HEK293 (cell line): ENCODE data around the gene POLR1D.
A peak's percentile ranks its signal among the peaks of the same experiment; 100 is the strongest.

ENCODE experiments used
- CTCF ChIA-PET: fragments of 350-600 bp; formaldehyde crosslinking; extraction: SDS; loops from one replicate; lab custom pipeline; 2021; ENCODE audit warnings: antibody characterized with exemption; lab: Yijun Ruan, JAX
- POLR2A ChIA-PET: fragments of 300-600 bp; formaldehyde crosslinking; extraction: SDS; loops from one replicate; lab custom pipeline; 2020; ENCODE audit warnings: antibody characterized with exemption, inconsistent platforms; lab: Yijun Ruan, JAX
- H3K27ac ChIP-seq: fragments of 200-500 bp; sonication (Bioruptor generic); 2 replicates; pipeline ENCODE4 v1.5.1; 2014; ENCODE audit warnings: low read depth, low read length, control low read depth, inconsistent platforms; ENCODE audit errors: extremely low read depth
- H3K36me3 ChIP-seq, 2 experiments: fragments of 200-500 bp in 1 of 2; sonication (Bioruptor generic) in 1 of 2; 1 replicate in 1 of 2; 2 replicates in 1 of 2; pipeline ENCODE4 v1.5.1; 2014 to 2017; ENCODE audit warnings: inconsistent platforms in 2 of 2, low read length in 2 of 2; ENCODE audit not compliant: control insufficient read depth in 2 of 2, insufficient read depth in 1 of 2
- H3K4me1 ChIP-seq: fragments of 200-500 bp; sonication (Bioruptor generic); 2 replicates; pipeline ENCODE4 v1.5.1; 2014; ENCODE audit warnings: mild to moderate bottlenecking, low read length, inconsistent platforms; ENCODE audit not compliant: control insufficient read depth, insufficient read depth
- H3K4me3 ChIP-seq: 2 replicates; pipeline ENCODE4 v1.5.1; 2011; ENCODE audit warnings: low read depth, mild to moderate bottlenecking, control low read depth, low read length, moderate library complexity
- H3K9me3 ChIP-seq: fragments of 200-500 bp; sonication (Bioruptor generic); 2 replicates; pipeline ENCODE4 v1.5.1; 2014; ENCODE audit warnings: low read depth, low read length, inconsistent platforms; ENCODE audit not compliant: control insufficient read depth, insufficient read depth
- IKZF3 ChIP-seq: fragments of 450-650 bp; IDR thresholded peaks from 2 replicates; pipeline ENCODE4 v1.5.0; 2018; ENCODE audit warnings: missing biosample characterization, mild to moderate bottlenecking, missing genetic modification characterization, moderate library complexity
- KLF7 ChIP-seq: fragments of 450-650 bp; formaldehyde crosslinking; IDR thresholded peaks from 2 replicates; pipeline ENCODE4 v1.5.1; 2016; ENCODE audit warnings: missing biosample characterization, missing genetic modification characterization, borderline replicate concordance
- SALL2 ChIP-seq: fragments of 450-650 bp; formaldehyde crosslinking; IDR thresholded peaks from 2 replicates; pipeline ENCODE4 v1.5.0; 2017; ENCODE audit warnings: missing biosample characterization, mild to moderate bottlenecking, missing genetic modification characterization, borderline replicate concordance
- SETDB1 ChIP-seq: IDR thresholded peaks from one replicate; pipeline ENCODE4 v1.6.1; 2017; ENCODE audit warnings: mild to moderate bottlenecking, low read length, moderate library complexity, mixed read lengths; ENCODE audit not compliant: insufficient read length
- ZBTB20 ChIP-seq: fragments of 450-650 bp; formaldehyde crosslinking; IDR thresholded peaks from 2 replicates; pipeline ENCODE4 v1.5.1; 2016; ENCODE audit warnings: missing biosample characterization, missing genetic modification characterization
- ZFP3 ChIP-seq: fragments of 450-650 bp; formaldehyde crosslinking; IDR thresholded peaks from 2 replicates; pipeline ENCODE4 v1.5.1; 2016; ENCODE audit warnings: low read depth, missing biosample characterization, missing genetic modification characterization
- ZNF112 ChIP-seq: fragments of 450-650 bp; formaldehyde crosslinking; IDR thresholded peaks from 2 replicates; pipeline ENCODE4 v1.5.0; 2017; ENCODE audit warnings: missing biosample characterization, missing genetic modification characterization
- ZNF132 ChIP-seq: fragments of 450-650 bp; formaldehyde crosslinking; IDR thresholded peaks from 2 replicates; pipeline ENCODE4 v1.5.1; 2017; ENCODE audit warnings: missing biosample characterization, missing genetic modification characterization, borderline replicate concordance
- ZNF146 ChIP-seq: fragments of 450-650 bp; formaldehyde crosslinking; IDR thresholded peaks from 2 replicates; pipeline ENCODE4 v1.5.1; 2016; ENCODE audit warnings: missing biosample characterization, missing genetic modification characterization
- ZNF157 ChIP-seq: fragments of 450-650 bp; formaldehyde crosslinking; IDR thresholded peaks from 2 replicates; pipeline ENCODE4 v1.5.1; 2016; ENCODE audit warnings: missing biosample characterization, missing genetic modification characterization
- ZNF266 ChIP-seq: fragments of 450-650 bp; formaldehyde crosslinking; IDR thresholded peaks from 2 replicates; pipeline ENCODE4 v1.5.1; 2016; ENCODE audit warnings: missing biosample characterization, missing genetic modification characterization, low read depth
- ZNF404 ChIP-seq: fragments of 450-650 bp; formaldehyde crosslinking; IDR thresholded peaks from 2 replicates; pipeline ENCODE4 v1.5.1; 2017; ENCODE audit warnings: missing biosample characterization, missing genetic modification characterization
- ZNF514 ChIP-seq: fragments of 450-650 bp; formaldehyde crosslinking; IDR thresholded peaks from 2 replicates; pipeline ENCODE4 v1.5.1; 2016; ENCODE audit warnings: missing biosample characterization, missing genetic modification characterization
- ZNF529 ChIP-seq: fragments of 450-650 bp; formaldehyde crosslinking; IDR thresholded peaks from 2 replicates; pipeline ENCODE4 v1.5.1; 2017; ENCODE audit warnings: missing genetic modification characterization, missing biosample characterization; ENCODE audit not compliant: insufficient replicate concordance
- ZNF560 ChIP-seq: fragments of 450-650 bp; formaldehyde crosslinking; IDR thresholded peaks from 2 replicates; pipeline ENCODE4 v1.5.1; 2017; ENCODE audit warnings: missing biosample characterization, missing genetic modification characterization, borderline replicate concordance
- ZNF571 ChIP-seq: fragments of 450-650 bp; formaldehyde crosslinking; IDR thresholded peaks from 2 replicates; pipeline ENCODE4 v1.5.0; 2017; ENCODE audit warnings: missing biosample characterization, missing genetic modification characterization
- ZNF600 ChIP-seq: fragments of 450-650 bp; formaldehyde crosslinking; IDR thresholded peaks from 2 replicates; pipeline ENCODE4 v1.5.1; 2016; ENCODE audit warnings: missing biosample characterization, missing genetic modification characterization
- TF ChIP-seq, protein P1 (sequence below): fragments of 450-650 bp; formaldehyde crosslinking; IDR thresholded peaks from 2 replicates; pipeline ENCODE4 v1.5.0; 2017; ENCODE audit warnings: missing biosample characterization, missing genetic modification characterization, borderline replicate concordance
- TF ChIP-seq, protein P2 (sequence below): fragments of 450-650 bp; IDR thresholded peaks from 2 replicates; pipeline ENCODE4 v1.5.1; 2018; ENCODE audit warnings: missing biosample characterization, missing genetic modification characterization
- TF ChIP-seq, protein P3 (sequence below): fragments of 450-650 bp; formaldehyde crosslinking; IDR thresholded peaks from 2 replicates; pipeline ENCODE4 v1.5.1; 2016; ENCODE audit warnings: missing biosample characterization, missing genetic modification characterization
- TF ChIP-seq, protein P4 (sequence below): fragments of 450-650 bp; formaldehyde crosslinking; IDR thresholded peaks from 2 replicates; pipeline ENCODE4 v1.5.1; 2016; ENCODE audit warnings: missing biosample characterization, missing genetic modification characterization
- TF ChIP-seq, protein P5 (sequence below): fragments of 450-650 bp; formaldehyde crosslinking; optimal IDR thresholded peaks from 2 replicates; pipeline ENCODE3; 2016; ENCODE audit warnings: missing biosample characterization, mild to moderate bottlenecking, missing genetic modification characterization

Gene POLR1D

DNA sequence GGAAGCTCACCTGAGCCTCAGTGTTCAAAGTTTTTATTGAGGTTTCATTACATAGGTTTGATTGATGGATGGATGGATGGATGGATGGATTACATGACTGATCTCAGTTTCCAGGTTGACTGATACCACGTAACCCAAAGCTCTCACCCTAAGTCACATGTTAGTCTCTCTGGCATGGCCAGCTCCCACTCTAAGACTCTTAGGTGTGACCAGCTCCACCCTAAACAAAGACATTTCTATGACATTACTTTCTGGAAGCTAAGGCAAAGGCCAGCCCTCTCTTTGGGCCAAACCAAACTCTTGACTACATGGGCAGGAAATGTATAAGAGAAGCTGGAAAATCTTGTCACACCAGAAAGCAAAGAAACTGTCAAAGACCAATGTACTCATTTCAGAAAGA is 28.6 kb downstream of the POLR1D start:
- no peak overlapping the region for H3K4me3 ChIP-seq
- peaks cover 20 to 39% of the 10 kb centered on the region in 2 experiments for H3K36me3 ChIP-seq
- H3K9me3 ChIP-seq = no peaks in the 10 kb centered on the region
- POLR2A ChIA-PET = no interaction called here
- CTCF ChIA-PET = no interaction called here
- no peaks in the 10 kb centered on the region for H3K4me1 ChIP-seq
- no peak overlapping the region for H3K27ac ChIP-seq
- TF ChIP-seq SETDB1 = peak; percentile 50
- no peak for TF ChIP-seq ZNF571

DNA sequence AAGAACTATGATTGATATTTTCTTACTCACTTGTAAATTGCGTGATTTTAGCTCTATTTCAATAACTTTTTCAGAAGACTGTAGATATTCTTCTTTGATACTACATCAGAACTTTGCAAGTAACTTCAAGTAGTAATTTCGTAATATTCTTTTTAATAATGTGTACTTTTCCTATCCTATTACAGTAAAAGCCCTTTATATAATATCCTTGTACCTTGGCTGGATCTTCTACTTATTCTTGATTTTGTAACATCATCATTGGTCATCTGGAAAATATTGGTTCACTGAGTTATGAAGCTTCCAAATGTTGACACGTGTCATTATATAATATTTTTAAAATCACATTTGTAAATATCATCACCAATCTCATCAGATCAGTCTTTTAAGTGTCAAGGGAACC is 32.4 kb downstream of the POLR1D start:
- Histone ChIP-seq H3K27ac (no peak overlapping the region), H3K36me3 (peaks cover 15 to 29% of the 10 kb centered on the region in 2 experiments), H3K4me1 (no peaks in the 10 kb centered on the region), H3K4me3 (no peak overlapping the region), H3K9me3 (no peaks in the 10 kb centered on the region)
- POLR2A ChIA-PET = no interaction called here
- TF ChIP-seq ZNF600 = no peak
- no peak for TF ChIP-seq ZNF560 (tag by site-specific recombination)
- TF ChIP-seq KLF7 = no peak
- TF ChIP-seq IKZF3 (tag by site-specific recombination) = no peak
- TF ChIP-seq, protein P1, sequence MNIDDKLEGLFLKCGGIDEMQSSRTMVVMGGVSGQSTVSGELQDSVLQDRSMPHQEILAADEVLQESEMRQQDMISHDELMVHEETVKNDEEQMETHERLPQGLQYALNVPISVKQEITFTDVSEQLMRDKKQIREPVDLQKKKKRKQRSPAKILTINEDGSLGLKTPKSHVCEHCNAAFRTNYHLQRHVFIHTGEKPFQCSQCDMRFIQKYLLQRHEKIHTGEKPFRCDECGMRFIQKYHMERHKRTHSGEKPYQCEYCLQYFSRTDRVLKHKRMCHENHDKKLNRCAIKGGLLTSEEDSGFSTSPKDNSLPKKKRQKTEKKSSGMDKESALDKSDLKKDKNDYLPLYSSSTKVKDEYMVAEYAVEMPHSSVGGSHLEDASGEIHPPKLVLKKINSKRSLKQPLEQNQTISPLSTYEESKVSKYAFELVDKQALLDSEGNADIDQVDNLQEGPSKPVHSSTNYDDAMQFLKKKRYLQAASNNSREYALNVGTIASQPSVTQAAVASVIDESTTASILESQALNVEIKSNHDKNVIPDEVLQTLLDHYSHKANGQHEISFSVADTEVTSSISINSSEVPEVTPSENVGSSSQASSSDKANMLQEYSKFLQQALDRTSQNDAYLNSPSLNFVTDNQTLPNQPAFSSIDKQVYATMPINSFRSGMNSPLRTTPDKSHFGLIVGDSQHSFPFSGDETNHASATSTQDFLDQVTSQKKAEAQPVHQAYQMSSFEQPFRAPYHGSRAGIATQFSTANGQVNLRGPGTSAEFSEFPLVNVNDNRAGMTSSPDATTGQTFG (tag by site-specific recombination) = no peak
- TF ChIP-seq, protein P2, sequence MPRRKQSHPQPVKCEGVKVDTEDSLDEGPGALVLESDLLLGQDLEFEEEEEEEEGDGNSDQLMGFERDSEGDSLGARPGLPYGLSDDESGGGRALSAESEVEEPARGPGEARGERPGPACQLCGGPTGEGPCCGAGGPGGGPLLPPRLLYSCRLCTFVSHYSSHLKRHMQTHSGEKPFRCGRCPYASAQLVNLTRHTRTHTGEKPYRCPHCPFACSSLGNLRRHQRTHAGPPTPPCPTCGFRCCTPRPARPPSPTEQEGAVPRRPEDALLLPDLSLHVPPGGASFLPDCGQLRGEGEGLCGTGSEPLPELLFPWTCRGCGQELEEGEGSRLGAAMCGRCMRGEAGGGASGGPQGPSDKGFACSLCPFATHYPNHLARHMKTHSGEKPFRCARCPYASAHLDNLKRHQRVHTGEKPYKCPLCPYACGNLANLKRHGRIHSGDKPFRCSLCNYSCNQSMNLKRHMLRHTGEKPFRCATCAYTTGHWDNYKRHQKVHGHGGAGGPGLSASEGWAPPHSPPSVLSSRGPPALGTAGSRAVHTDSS = no peak
- TF ChIP-seq, protein P3, sequence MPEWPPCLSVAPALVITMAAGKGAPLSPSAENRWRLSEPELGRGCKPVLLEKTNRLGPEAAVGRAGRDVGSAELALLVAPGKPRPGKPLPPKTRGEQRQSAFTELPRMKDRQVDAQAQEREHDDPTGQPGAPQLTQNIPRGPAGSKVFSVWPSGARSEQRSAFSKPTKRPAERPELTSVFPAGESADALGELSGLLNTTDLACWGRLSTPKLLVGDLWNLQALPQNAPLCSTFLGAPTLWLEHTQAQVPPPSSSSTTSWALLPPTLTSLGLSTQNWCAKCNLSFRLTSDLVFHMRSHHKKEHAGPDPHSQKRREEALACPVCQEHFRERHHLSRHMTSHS = no peak
- TF ChIP-seq ZNF132 = no peak
- TF ChIP-seq ZNF514 = no peak
- no peak for TF ChIP-seq ZNF404
- CTCF ChIA-PET = interaction anchor here (0.6 kb wide), 2 partner anchors 131 to 781 kb away, joined by 3 to 7 read pairs; no protein-coding TSS in a partner anchor

DNA sequence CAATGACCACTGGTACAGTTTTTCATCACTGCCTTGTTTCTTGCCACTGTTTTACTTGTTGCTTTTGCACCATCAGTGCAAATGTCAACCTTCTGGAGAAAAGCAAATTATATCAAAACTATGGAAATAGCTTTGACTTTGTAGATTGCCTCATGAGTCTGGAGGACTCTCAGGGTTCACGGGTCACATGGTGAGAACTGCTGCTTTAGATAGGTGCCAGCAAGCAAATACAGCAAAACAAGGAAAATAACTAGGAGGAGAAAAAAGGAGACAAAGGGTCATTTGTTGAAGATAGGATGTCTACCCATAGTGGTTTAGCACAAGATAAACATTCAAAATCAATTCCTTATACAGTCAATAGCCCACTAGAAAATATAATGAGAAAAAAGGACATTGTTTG is 33.1 kb downstream of the POLR1D start:
- ChIA-PET CTCF (interaction anchor here (0.6 kb wide), 1 partner anchor 132 kb away, joined by 7 read pairs; no protein-coding TSS in a partner anchor), POLR2A (no interaction called here)
- H3K27ac ChIP-seq = no peak overlapping the region
- no peaks in the 10 kb centered on the region for H3K4me1 ChIP-seq
- H3K36me3 ChIP-seq = peaks cover 11 to 23% of the 10 kb centered on the region in 2 experiments; a peak in 2 of 3 replicates
- no peak overlapping the region for H3K4me3 ChIP-seq
- no peaks in the 10 kb centered on the region for H3K9me3 ChIP-seq
- TF ChIP-seq ZFP3 (tag by site-specific recombination) (no peak), ZNF529 (no peak), ZNF266 (tag by site-specific recombination) (no peak), ZNF157 (tag by site-specific recombination) (no peak), SALL2 (no peak), ZBTB20 (tag by site-specific recombination) (no peak), ZNF112 (no peak), ZNF146 (tag by site-specific recombination) (no peak)
- TF ChIP-seq, protein P4, sequence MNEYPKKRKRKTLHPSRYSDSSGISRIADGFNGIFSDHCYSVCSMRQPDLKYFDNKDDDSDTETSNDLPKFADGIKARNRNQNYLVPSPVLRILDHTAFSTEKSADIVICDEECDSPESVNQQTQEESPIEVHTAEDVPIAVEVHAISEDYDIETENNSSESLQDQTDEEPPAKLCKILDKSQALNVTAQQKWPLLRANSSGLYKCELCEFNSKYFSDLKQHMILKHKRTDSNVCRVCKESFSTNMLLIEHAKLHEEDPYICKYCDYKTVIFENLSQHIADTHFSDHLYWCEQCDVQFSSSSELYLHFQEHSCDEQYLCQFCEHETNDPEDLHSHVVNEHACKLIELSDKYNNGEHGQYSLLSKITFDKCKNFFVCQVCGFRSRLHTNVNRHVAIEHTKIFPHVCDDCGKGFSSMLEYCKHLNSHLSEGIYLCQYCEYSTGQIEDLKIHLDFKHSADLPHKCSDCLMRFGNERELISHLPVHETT (tag by site-specific recombination) = no peak
- TF ChIP-seq, protein P5, sequence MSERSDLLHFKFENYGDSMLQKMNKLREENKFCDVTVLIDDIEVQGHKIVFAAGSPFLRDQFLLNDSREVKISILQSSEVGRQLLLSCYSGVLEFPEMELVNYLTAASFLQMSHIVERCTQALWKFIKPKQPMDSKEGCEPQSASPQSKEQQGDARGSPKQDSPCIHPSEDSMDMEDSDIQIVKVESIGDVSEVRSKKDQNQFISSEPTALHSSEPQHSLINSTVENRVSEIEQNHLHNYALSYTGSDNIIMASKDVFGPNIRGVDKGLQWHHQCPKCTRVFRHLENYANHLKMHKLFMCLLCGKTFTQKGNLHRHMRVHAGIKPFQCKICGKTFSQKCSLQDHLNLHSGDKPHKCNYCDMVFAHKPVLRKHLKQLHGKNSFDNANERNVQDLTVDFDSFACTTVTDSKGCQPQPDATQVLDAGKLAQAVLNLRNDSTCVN (tag by site-specific recombination) = no peak
